Hepatic stellate cell (primary cell): Measurements from ENCODE around the gene KLHL40.
"Not testable (repeated sequence)": the region's sequence is repeated elsewhere in the genome, so short reads cannot be mapped to it uniquely, and the experiment has no call there.

Experiments
- DNase-seq: peaks from one replicate; pipeline ENCODE4 v3.0.0; 2011; ENCODE audit warnings: low spot score

KLHL40 gene

GRCh38 chr3:42705058-42705767 is 19.9 kb downstream of the KLHL40 start:
- DNase-seq, result no peak

- no peak for DNase-seq
These were observed 20.7 kb downstream of the KLHL40 start for GRCh38 chr3:42705962-42706585.

GRCh38 chr3:42706721-42707619 is 21.6 kb downstream of the KLHL40 start:
- DNase-seq, result no peak

- no peak for DNase-seq
These were observed 22.5 kb downstream of the KLHL40 start for GRCh38 chr3:42707620-42708355.

- no peak for DNase-seq
These were observed 23.3 kb downstream of the KLHL40 start for GRCh38 chr3:42708611-42709151.

- DNase-seq, result no peak
These were observed 24.3 kb downstream of the KLHL40 start for GRCh38 chr3:42709621-42710020.

- DNase-seq, result no peak
These were observed 25.1 kb downstream of the KLHL40 start for GRCh38 chr3:42710323-42711021.

- DNase-seq, result no peak
These were observed 26.4 kb downstream of the KLHL40 start for GRCh38 chr3:42711491-42712343.

GRCh38 chr3:42712344-42712648 is 27.0 kb downstream of the KLHL40 start:
- no peak for DNase-seq

GRCh38 chr3:42712688-42713372 is 27.5 kb downstream of the KLHL40 start:
- DNase-seq, result no peak

GRCh38 chr3:42713747-42714146 is 28.4 kb downstream of the KLHL40 start:
- no peak for DNase-seq

GRCh38 chr3:42714171-42714852 is 29.0 kb downstream of the KLHL40 start:
- no peak for DNase-seq

- DNase-seq, result no peak
These were observed 32.0 kb downstream of the KLHL40 start for GRCh38 chr3:42717306-42717705.

GRCh38 chr3:42718338-42718737 is 33.0 kb downstream of the KLHL40 start:
- no peak for DNase-seq

- DNase-seq, result no peak
These were observed 33.7 kb downstream of the KLHL40 start for GRCh38 chr3:42719002-42719401.

- no peak for DNase-seq
These were observed 34.8 kb downstream of the KLHL40 start for GRCh38 chr3:42720126-42720525.

GRCh38 chr3:42721690-42722089 is 36.4 kb downstream of the KLHL40 start:
- DNase-seq, result no peak

GRCh38 chr3:42722442-42722841 is 37.1 kb downstream of the KLHL40 start:
- not testable (repeated sequence) for DNase-seq

- no peak for DNase-seq
These were observed 37.9 kb downstream of the KLHL40 start for GRCh38 chr3:42723219-42723618.
